GM12878 (cell line): Measurements from ENCODE around the gene ATOSB. TPM values are rescaled to one million over a fixed set of nuclear protein-coding genes. Genes with fewer than 3 reads are reported as not detected.

Experiments
- ATAC-seq: fragments of 200-7000 bp; cut with Tn5 transposase; 3 replicates; pipeline ENCODE4 v1.9.1; 2020; ENCODE audit warnings: mild to moderate bottlenecking, moderate library complexity
- BruUV-seq: library from RNA; stranded (reverse); fragments of 400-500 nt; replicated peaks from 2 replicates; lab custom pipeline; 2021; lab: Mats Ljungman, UMichigan
- CTCF ChIA-PET: fragments of 300-600 bp; sonication (Branson Sonifier 250); formaldehyde crosslinking; extraction: SDS; loops from one replicate; lab custom pipeline; 2021; ENCODE audit warnings: inconsistent platforms; lab: Yijun Ruan, JAX
- POLR2A ChIA-PET: fragments of 350-600 bp; formaldehyde crosslinking; extraction: SDS; loops from one replicate; lab custom pipeline; 2021; ENCODE audit warnings: inconsistent platforms; lab: Charles Lee
- RAD21 ChIA-PET: fragments of 300-600 bp; sonication (Branson Sonifier 250); formaldehyde crosslinking; loops from one replicate; lab custom pipeline; 2023; ENCODE audit warnings: antibody characterized with exemption; ENCODE audit not compliant: unreplicated experiment; lab: Charles Lee
- SMC1A ChIA-PET: fragments of 300-600 bp; sonication (Branson Sonifier 250); formaldehyde crosslinking; loops from one replicate; lab custom pipeline; 2023; ENCODE audit not compliant: unreplicated experiment, uncharacterized antibody; lab: Charles Lee
- DNase-seq: peaks from one replicate; pipeline ENCODE4 v3.0.0-alpha.2; 2011; ENCODE audit warnings: low read depth, low spot score
- FAIRE-seq: peaks from 3 replicates; lab custom pipeline; 2011; peaks lifted over from hg19 to GRCh38; lab: Jason Lieb, UNC
- H2AFZ ChIP-seq: 2 replicates; pipeline ENCODE4 v1.6.0; 2011; ENCODE audit warnings: low read depth, low read length, control low read depth; ENCODE audit not compliant: control insufficient read depth
- H3K27ac ChIP-seq: 2 replicates; pipeline ENCODE4 v1.5.1; 2011; ENCODE audit warnings: control low read depth; ENCODE audit not compliant: control insufficient read depth, insufficient read depth
- H3K27me3 ChIP-seq, 2 experiments: replicated peaks in 1 of 2; 2 replicates each; pipeline versions ENCODE4 v1.6.0 to v1.6.1; 2011; ENCODE audit warnings: low read length in 1 of 2; ENCODE audit not compliant: control insufficient read depth in 2 of 2, insufficient read depth in 2 of 2
- H3K36me3 ChIP-seq, 2 experiments: 2 replicates each; pipeline ENCODE4 v1.5.1; 2011; ENCODE audit warnings: low read length in 1 of 2; ENCODE audit not compliant: control insufficient read depth in 2 of 2, insufficient read depth in 2 of 2
- H3K4me1 ChIP-seq: 2 replicates; pipeline ENCODE4 v1.6.1; 2011; ENCODE audit warnings: mild to moderate bottlenecking, low read length, moderate library complexity, mixed read lengths; ENCODE audit not compliant: control insufficient read depth, insufficient read depth
- H3K4me2 ChIP-seq: 2 replicates; pipeline ENCODE4 v1.6.0; 2011; ENCODE audit warnings: control low read depth; ENCODE audit not compliant: control insufficient read depth, insufficient read depth
- H3K4me3 ChIP-seq: fragments of 200-600 bp; sonication (generic); 2 replicates; pipeline ENCODE4 v1.5.1; 2016
- H3K79me2 ChIP-seq: 2 replicates; pipeline ENCODE4 v1.6.0; 2011; ENCODE audit warnings: low read length; ENCODE audit not compliant: control insufficient read depth, insufficient read depth
- H3K9ac ChIP-seq: 2 replicates; pipeline ENCODE4 v1.8.0; 2011; ENCODE audit warnings: low read length, control low read depth, mixed read lengths; ENCODE audit not compliant: control insufficient read depth, insufficient read depth
- H3K9me3 ChIP-seq: replicated peaks from 3 replicates; pipeline ENCODE4 v1.5.1; 2011; ENCODE audit warnings: mild to moderate bottlenecking, low read length; ENCODE audit not compliant: control insufficient read depth, insufficient read depth
- H4K20me1 ChIP-seq: 2 replicates; pipeline ENCODE4 v1.6.0; 2011; ENCODE audit not compliant: control insufficient read depth, insufficient read depth
- CBX3 ChIP-seq: fragments of 200-600 bp; sonication (generic); IDR thresholded peaks from 2 replicates; pipeline ENCODE4 v1.6.1; 2016; ENCODE audit warnings: low read depth, borderline replicate concordance
- EED ChIP-seq: sonication (generic); IDR thresholded peaks from 2 replicates; pipeline ENCODE4 v1.6.1; 2016; ENCODE audit warnings: antibody characterized with exemption, low read depth
- FOXK2 ChIP-seq: fragments of 450-650 bp; IDR thresholded peaks from 2 replicates; pipeline ENCODE4 v1.6.1; 2017; ENCODE audit warnings: mild to moderate bottlenecking, moderate library complexity
- FOXM1 ChIP-seq: IDR thresholded peaks from 2 replicates; pipeline ENCODE4 v1.6.1; 2012; ENCODE audit warnings: low read depth, mild to moderate bottlenecking, inconsistent platforms, low read length, moderate library complexity
- GABPA ChIP-seq: IDR thresholded peaks from 2 replicates; pipeline ENCODE4 v1.6.1; 2014; ENCODE audit warnings: antibody characterized with exemption, low read depth, mild to moderate bottlenecking, inconsistent platforms
- JUND ChIP-seq: IDR thresholded peaks from 2 replicates; pipeline ENCODE4 v1.6.1; 2012; ENCODE audit warnings: low read depth, mild to moderate bottlenecking, low read length, improper control_type of control experiment, moderate library complexity
- NBN ChIP-seq: fragments of 450-650 bp; IDR thresholded peaks from 2 replicates; pipeline ENCODE4 v1.6.1; 2016
- NRF1 ChIP-seq: conservative IDR thresholded peaks from 2 replicates; pipeline ENCODE4 v1.6.1; 2011; ENCODE audit warnings: mild to moderate bottlenecking, low read depth, low read length, improper control_type of control experiment
- POLR2A ChIP-seq: IDR thresholded peaks from 2 replicates; pipeline ENCODE4 v1.6.1; 2011; ENCODE audit warnings: low read depth, mild to moderate bottlenecking, low read length
- POU2F2 ChIP-seq: IDR thresholded peaks from 3 replicates; pipeline ENCODE4 v1.6.1; 2011; ENCODE audit warnings: low read depth, mild to moderate bottlenecking, low read length, borderline replicate concordance
- STAT1 ChIP-seq: fragments of 450-650 bp; conservative IDR thresholded peaks from 2 replicates; pipeline ENCODE4 v1.6.1; 2014; ENCODE audit warnings: antibody characterized with exemption, mild to moderate bottlenecking
- TCF3 ChIP-seq: IDR thresholded peaks from 2 replicates; pipeline ENCODE4 v1.6.1; 2012; ENCODE audit warnings: low read depth, mild to moderate bottlenecking, low read length, borderline replicate concordance; ENCODE audit not compliant: insufficient read depth
- ZNF384 ChIP-seq: IDR thresholded peaks from 2 replicates; pipeline ENCODE4 v1.6.1; 2012; ENCODE audit warnings: low read depth, mild to moderate bottlenecking, low read length, improper control_type of control experiment, borderline replicate concordance
- WGBS: methylation state at CpG from one replicate; pipeline ENCODE4 v1.1.6; 2016; ENCODE audit warnings: low lambda C conversion rate; ENCODE audit not compliant: insufficient replicate concordance, insufficient coverage; ENCODE audit errors: missing lambda C conversion rate; 5-methylcytosine and 5-hydroxymethylcytosine counted together
- in situ Hi-C: fragments of 300-500 bp; cut with MboI; formaldehyde crosslinking; loops from 9 replicates; pipeline ENCODE4 v1.14.3; 2018; ENCODE audit warnings: mixed read lengths
- intact Hi-C: fragments of 100-400 bp; cut with micrococcal nuclease; formaldehyde crosslinking; loops from one replicate; pipeline ENCODE4 v1.14.2; 2022; ENCODE audit not compliant: unreplicated experiment
- polyA plus RNA-seq, 11 experiments: library from polyadenylated mRNA; depleted of rRNA in 4 of 11; unstranded in 6 of 11; stranded (reverse) in 5 of 11; fragments of >200 nt; fragmentation: Nextera tagmentation in 4 of 11; fragmentation: Illumina TruSeq in 1 of 11; extraction: Ambion mirVana in 4 of 11; extraction: Trizol in 1 of 11; gene quantifications; 1 replicate in 1 of 11; 2 replicates in 10 of 11; pipeline versions ENCODE4 v1.2.1 to v1.2.3, GENCODE V29; 2011 to 2016; ENCODE audit warnings: inconsistent platforms in 2 of 11, missing spikeins in 2 of 11, low read depth in 1 of 11
- total RNA-seq, 4 experiments: library from RNA; depleted of rRNA in 3 of 4; stranded (reverse); fragments of >200 nt in 3 of 4; fragmentation: Illumina TruSeq in 1 of 4; extraction: Trizol in 1 of 4; gene quantifications; 2 replicates each; pipeline versions ENCODE4 v1.2.1 to v1.2.3, GENCODE V29; 2013 to 2021
- TF ChIP-seq, protein P1 (sequence below): fragments of 450-650 bp; IDR thresholded peaks from 2 replicates; pipeline ENCODE4 v1.6.1; 2017; ENCODE audit warnings: mild to moderate bottlenecking, moderate library complexity

The ATOSB gene
- total and polyA plus RNA-seq, 10 of the 15 experiments (the other 5 are each of a cell fraction or from before 2014, with no cell fraction given): 0.60 to 5.4 (median 2.5) TPM

- intact Hi-C loops: loop anchor here (2.0 to 10.0 kb wide), 2 partner anchors 24 to 646 kb away; partner anchors contain the start of gene STOML2
- ChIA-PET POLR2A (interaction anchor here (1.2 to 3.8 kb wide), 7 partner anchors 7 to 35 kb away, joined by 4 to 35 read pairs (median 9); partner anchors contain the start of genes PIGO, STOML2 and VCP), CTCF (interaction anchor here (0.9 to 5.0 kb wide), 6 partner anchors 7 to 88 kb away, joined by 3 to 44 read pairs (median 3); partner anchors contain the start of gene PIGO), RAD21 (interaction anchor here (1.1 to 2.0 kb wide), 3 partner anchors 36 to 655 kb away, joined by 4 to 8 read pairs (median 8); partner anchors contain the start of gene ATOSB), SMC1A (interaction anchor here (1.0 to 3.4 kb wide), 5 partner anchors 7 to 35 kb away, joined by 3 to 19 read pairs (median 3); partner anchors contain the start of gene VCP)
- TSS peak; percentile 55 for BruUV-seq
- WGBS: 2% methylated on average over 10 of the region's 10 CpGs
- FAIRE-seq: no peak
- Histone ChIP-seq H3K4me1 (peaks cover 6% of the 10 kb centered on the region; the same call in 1 of the 2 replicates), H3K79me2 (peaks cover 19% of the 10 kb centered on the region), H3K4me2 (peak overlapping the region; percentile 97), H3K27ac (peak overlapping the region; percentile 88), H2AFZ (peak overlapping the region; percentile 89), H3K9ac (peak overlapping the region; percentile 95), H4K20me1 (no peaks in the 10 kb centered on the region), H3K9me3 (no peaks in the 10 kb centered on the region), H3K4me3 (peak overlapping the region; percentile 90), H3K36me3 (peaks cover 0 to 7% of the 10 kb centered on the region in 2 experiments; a peak in 3 of 4 replicates), H3K27me3 (no peaks in the 10 kb centered on the region)
- peak; percentile 10 for ATAC-seq
- TF ChIP-seq ZNF384 (no peak), GABPA (no peak), FOXM1 (no peak), POLR2A (no peak), NBN (no peak), FOXK2 (no peak), TCF3 (no peak), JUND (no peak), NRF1 (no peak), CBX3 (no peak), EED (no peak), POU2F2 (no peak), STAT1 (no peak)
- TF ChIP-seq, protein P1, sequence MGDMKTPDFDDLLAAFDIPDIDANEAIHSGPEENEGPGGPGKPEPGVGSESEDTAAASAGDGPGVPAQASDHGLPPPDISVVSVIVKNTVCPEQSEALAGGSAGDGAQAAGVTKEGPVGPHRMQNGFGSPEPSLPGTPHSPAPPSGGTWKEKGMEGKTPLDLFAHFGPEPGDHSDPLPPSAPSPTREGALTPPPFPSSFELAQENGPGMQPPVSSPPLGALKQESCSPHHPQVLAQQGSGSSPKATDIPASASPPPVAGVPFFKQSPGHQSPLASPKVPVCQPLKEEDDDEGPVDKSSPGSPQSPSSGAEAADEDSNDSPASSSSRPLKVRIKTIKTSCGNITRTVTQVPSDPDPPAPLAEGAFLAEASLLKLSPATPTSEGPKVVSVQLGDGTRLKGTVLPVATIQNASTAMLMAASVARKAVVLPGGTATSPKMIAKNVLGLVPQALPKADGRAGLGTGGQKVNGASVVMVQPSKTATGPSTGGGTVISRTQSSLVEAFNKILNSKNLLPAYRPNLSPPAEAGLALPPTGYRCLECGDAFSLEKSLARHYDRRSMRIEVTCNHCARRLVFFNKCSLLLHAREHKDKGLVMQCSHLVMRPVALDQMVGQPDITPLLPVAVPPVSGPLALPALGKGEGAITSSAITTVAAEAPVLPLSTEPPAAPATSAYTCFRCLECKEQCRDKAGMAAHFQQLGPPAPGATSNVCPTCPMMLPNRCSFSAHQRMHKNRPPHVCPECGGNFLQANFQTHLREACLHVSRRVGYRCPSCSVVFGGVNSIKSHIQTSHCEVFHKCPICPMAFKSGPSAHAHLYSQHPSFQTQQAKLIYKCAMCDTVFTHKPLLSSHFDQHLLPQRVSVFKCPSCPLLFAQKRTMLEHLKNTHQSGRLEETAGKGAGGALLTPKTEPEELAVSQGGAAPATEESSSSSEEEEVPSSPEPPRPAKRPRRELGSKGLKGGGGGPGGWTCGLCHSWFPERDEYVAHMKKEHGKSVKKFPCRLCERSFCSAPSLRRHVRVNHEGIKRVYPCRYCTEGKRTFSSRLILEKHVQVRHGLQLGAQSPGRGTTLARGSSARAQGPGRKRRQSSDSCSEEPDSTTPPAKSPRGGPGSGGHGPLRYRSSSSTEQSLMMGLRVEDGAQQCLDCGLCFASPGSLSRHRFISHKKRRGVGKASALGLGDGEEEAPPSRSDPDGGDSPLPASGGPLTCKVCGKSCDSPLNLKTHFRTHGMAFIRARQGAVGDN: no peak
- in situ Hi-C loops: no loop called here
- DNase-seq: no peak
Measured at GRCh38 chr9:35079041-35079425, 36.6 kb downstream of the ATOSB start.
